Measurements from ENCODE around the gene CHSY3.

The CHSY3 gene

GRCh38 chr5:129963359-129963758, 59.1 kb downstream of the CHSY3 start:
- Histone ChIP-seq H3K27me3 (ENCODE audit: control insufficient read depth, low read length) (no peaks in the 10 kb centered on the region), H3K27ac (ENCODE audit: low read depth, low read length) (no peak overlapping the region), H3K9me3 (ENCODE audit: control insufficient read depth, insufficient read depth, low read length) (no peaks in the 10 kb centered on the region), H3K79me2 (ENCODE audit: control insufficient read depth, low read length) (no peaks in the 10 kb centered on the region), H3K4me2 (ENCODE audit: low read length) (no peak overlapping the region), H3F3A (ENCODE audit: control insufficient read depth, insufficient read depth) (no peaks in the 10 kb centered on the region), H3K9me2 (replicated peaks; ENCODE audit: control insufficient read depth, low read length) (no peaks in the 10 kb centered on the region), H3K4me3 (ENCODE audit: low read length) (no peak overlapping the region), H3K4me1 (ENCODE audit: control insufficient read depth, low read length) (no peaks in the 10 kb centered on the region), H4K20me1 (ENCODE audit: control insufficient read depth, insufficient read depth, low read depth, low read length) (no peaks in the 10 kb centered on the region), H3K36me3 (ENCODE audit: control insufficient read depth, low read length) (no peaks in the 10 kb centered on the region)
- no peak for TF ChIP-seq CTCF (IDR thresholded peaks at IDR 0.05; ENCODE audit: low read depth, low read length, poor library complexity, severe bottlenecking)
- no peak for TF ChIP-seq EZH2phosphoT487 (IDR thresholded peaks at IDR 0.05; ENCODE audit: borderline replicate concordance, low read length)

- TF ChIP-seq CTCF (IDR thresholded peaks at IDR 0.05; ENCODE audit: low read depth, low read length, poor library complexity, severe bottlenecking) (no peak), EZH2phosphoT487 (IDR thresholded peaks at IDR 0.05; ENCODE audit: borderline replicate concordance, low read length) (no peak)
- H3K9me3 ChIP-seq (ENCODE audit: control insufficient read depth, insufficient read depth, low read length): no peaks in the 10 kb centered on the region
- no peaks in the 10 kb centered on the region for H3F3A ChIP-seq (ENCODE audit: control insufficient read depth, insufficient read depth)
- no peaks in the 10 kb centered on the region for H3K79me2 ChIP-seq (ENCODE audit: control insufficient read depth, low read length)
- no peak overlapping the region for H3K4me2 ChIP-seq (ENCODE audit: low read length)
- H3K9me2 ChIP-seq (replicated peaks; ENCODE audit: control insufficient read depth, low read length): no peaks in the 10 kb centered on the region
- H3K36me3 ChIP-seq (ENCODE audit: control insufficient read depth, low read length): no peaks in the 10 kb centered on the region
- no peak overlapping the region for H3K4me3 ChIP-seq (ENCODE audit: low read length)
- H4K20me1 ChIP-seq (ENCODE audit: control insufficient read depth, insufficient read depth, low read depth, low read length): no peaks in the 10 kb centered on the region
- no peaks in the 10 kb centered on the region for H3K27me3 ChIP-seq (ENCODE audit: control insufficient read depth, low read length)
- no peak overlapping the region for H3K27ac ChIP-seq (ENCODE audit: low read depth, low read length)
- H3K4me1 ChIP-seq (ENCODE audit: control insufficient read depth, low read length): no peaks in the 10 kb centered on the region
These were observed 61.8 kb downstream of the CHSY3 start for GRCh38 chr5:129966071-129966470.

- no peaks in the 10 kb centered on the region for H3K36me3 ChIP-seq (ENCODE audit: control insufficient read depth, low read length)
- no peaks in the 10 kb centered on the region for H4K20me1 ChIP-seq (ENCODE audit: control insufficient read depth, insufficient read depth, low read depth, low read length)
- no peaks in the 10 kb centered on the region for H3K9me2 ChIP-seq (replicated peaks; ENCODE audit: control insufficient read depth, low read length)
- TF ChIP-seq CTCF (IDR thresholded peaks at IDR 0.05; ENCODE audit: low read depth, low read length, poor library complexity, severe bottlenecking): no peak
- TF ChIP-seq EZH2phosphoT487 (IDR thresholded peaks at IDR 0.05; ENCODE audit: borderline replicate concordance, low read length): no peak
- no peaks in the 10 kb centered on the region for H3K9me3 ChIP-seq (ENCODE audit: control insufficient read depth, insufficient read depth, low read length)
- no peaks in the 10 kb centered on the region for H3F3A ChIP-seq (ENCODE audit: control insufficient read depth, insufficient read depth)
- no peaks in the 10 kb centered on the region for H3K79me2 ChIP-seq (ENCODE audit: control insufficient read depth, low read length)
- no peak overlapping the region for H3K4me3 ChIP-seq (ENCODE audit: low read length)
- H3K27me3 ChIP-seq (ENCODE audit: control insufficient read depth, low read length): no peaks in the 10 kb centered on the region
- no peak overlapping the region for H3K27ac ChIP-seq (ENCODE audit: low read depth, low read length)
- H3K4me2 ChIP-seq (ENCODE audit: low read length): no peak overlapping the region
- no peaks in the 10 kb centered on the region for H3K4me1 ChIP-seq (ENCODE audit: control insufficient read depth, low read length)
These were observed 67.4 kb downstream of the CHSY3 start for GRCh38 chr5:129971714-129972113.
